Liver (tissue), 9 donors: ENCODE measurements around the gene VPS11. TPM values are rescaled to one million over a fixed set of nuclear protein-coding genes. Genes with fewer than 3 reads are reported as not detected.

Experiments
- DNase-seq: peaks from one replicate; pipeline ENCODE4 v3.0.0-alpha.2; 2017; ENCODE audit warnings: low spot score
- H3K27ac ChIP-seq, 2 donors: one replicate each; pipeline ENCODE4 v1.7.0; 2013; ENCODE audit warnings: inconsistent platforms in 2 of 2, low read length in 2 of 2, control low read depth in 1 of 2, low read depth in 1 of 2, mild to moderate bottlenecking in 1 of 2
- H3K27me3 ChIP-seq, 4 donors: one replicate each; pipeline versions ENCODE4 v1.6.1 to v1.7.0; 2013; ENCODE audit warnings: low read length in 3 of 4, inconsistent platforms in 1 of 4, mild to moderate bottlenecking in 1 of 4, moderate library complexity in 1 of 4; ENCODE audit not compliant: control insufficient read depth in 4 of 4, insufficient read depth in 4 of 4
- H3K36me3 ChIP-seq, 4 donors: one replicate each; pipeline versions ENCODE4 v1.6.1 to v1.7.0; 2013; ENCODE audit warnings: low read length in 3 of 4, mild to moderate bottlenecking in 3 of 4, low read depth in 1 of 4, moderate library complexity in 1 of 4; ENCODE audit not compliant: control insufficient read depth in 4 of 4, insufficient read depth in 3 of 4
- H3K4me1 ChIP-seq, 4 donors: one replicate each; pipeline versions ENCODE4 v1.6.1 to v1.7.0; 2013; ENCODE audit warnings: low read length in 3 of 4, mild to moderate bottlenecking in 3 of 4, moderate library complexity in 1 of 4; ENCODE audit not compliant: control insufficient read depth in 4 of 4, insufficient read depth in 4 of 4
- H3K4me3 ChIP-seq, 3 donors: one replicate each; pipeline versions ENCODE4 v1.6.1 to v1.7.0; 2013; ENCODE audit warnings: low read length in 3 of 3, control low read depth in 1 of 3, low read depth in 1 of 3, mild to moderate bottlenecking in 1 of 3
- H3K9ac ChIP-seq, 2 donors: one replicate each; pipeline ENCODE4 v1.7.0; 2013; ENCODE audit warnings: low read length in 2 of 2, mild to moderate bottlenecking in 2 of 2, moderate library complexity in 2 of 2, control low read depth in 1 of 2, low read depth in 1 of 2
- H3K9me3 ChIP-seq, 4 donors: one replicate each; pipeline versions ENCODE4 v1.6.1 to v1.7.0; 2013; ENCODE audit warnings: low read length in 3 of 4; ENCODE audit not compliant: control insufficient read depth in 4 of 4
- ATF3 ChIP-seq: IDR thresholded peaks from 2 replicates; pipeline ENCODE4 v1.6.1; 2016; ENCODE audit warnings: antibody characterized with exemption
- EGR1 ChIP-seq, 2 donors: IDR thresholded peaks; 2 replicates each; pipeline ENCODE4 v1.6.1; 2016 to 2018; ENCODE audit warnings: antibody characterized with exemption in 2 of 2, low read depth in 2 of 2
- FOXA1 ChIP-seq: IDR thresholded peaks from 2 replicates; pipeline ENCODE4 v1.6.1; 2016; ENCODE audit warnings: antibody characterized with exemption
- FOXA2 ChIP-seq: IDR thresholded peaks from 2 replicates; pipeline ENCODE4 v1.6.1; 2016; ENCODE audit warnings: antibody characterized with exemption
- GABPA ChIP-seq, 2 donors: IDR thresholded peaks in 1 of 2; conservative IDR thresholded peaks in 1 of 2; 2 replicates each; pipeline ENCODE4 v1.6.1; 2016; ENCODE audit warnings: antibody characterized with exemption in 2 of 2, mild to moderate bottlenecking in 1 of 2, moderate library complexity in 1 of 2
- HNF4A ChIP-seq, 2 donors: conservative IDR thresholded peaks; 2 replicates each; pipeline ENCODE4 v1.6.1; 2016; ENCODE audit warnings: antibody characterized with exemption in 2 of 2, mild to moderate bottlenecking in 2 of 2
- HNF4G ChIP-seq: IDR thresholded peaks from 2 replicates; pipeline ENCODE4 v1.6.1; 2016; ENCODE audit warnings: antibody characterized with exemption
- JUND ChIP-seq, 2 donors: IDR thresholded peaks; 2 replicates each; pipeline ENCODE4 v1.6.1; 2016; ENCODE audit warnings: antibody characterized with exemption in 2 of 2
- MAX ChIP-seq: IDR thresholded peaks from 2 replicates; pipeline ENCODE4 v1.6.1; 2016; ENCODE audit warnings: antibody characterized with exemption
- NR2F2 ChIP-seq: IDR thresholded peaks from 2 replicates; pipeline ENCODE4 v1.6.1; 2016; ENCODE audit warnings: antibody characterized with exemption
- RAD21 ChIP-seq, 2 donors: IDR thresholded peaks; 2 replicates each; pipeline ENCODE4 v1.6.1; 2016; ENCODE audit warnings: antibody characterized with exemption in 2 of 2, mild to moderate bottlenecking in 2 of 2
- REST ChIP-seq: IDR thresholded peaks from 2 replicates; pipeline ENCODE4 v1.6.1; 2016; ENCODE audit warnings: antibody characterized with exemption, mild to moderate bottlenecking
- RXRA ChIP-seq, 2 donors: IDR thresholded peaks; 2 replicates each; pipeline ENCODE4 v1.6.1; 2017 to 2018; ENCODE audit warnings: antibody characterized with exemption in 2 of 2, mild to moderate bottlenecking in 1 of 2
- SP1 ChIP-seq: IDR thresholded peaks from 2 replicates; pipeline ENCODE4 v1.6.1; 2018; ENCODE audit warnings: antibody characterized with exemption, mild to moderate bottlenecking
- TAF1 ChIP-seq: conservative IDR thresholded peaks from 2 replicates; pipeline ENCODE4 v1.6.1; 2016; ENCODE audit warnings: antibody characterized with exemption, mild to moderate bottlenecking
- YY1 ChIP-seq: IDR thresholded peaks from 2 replicates; pipeline ENCODE4 v1.6.1; 2016; ENCODE audit warnings: antibody characterized with exemption, mild to moderate bottlenecking
- WGBS: extraction: QIAGEN DNeasy Blood & Tissue Kit; methylation state at CpG from one replicate; pipeline ENCODE4 v1.1.7; 2013; 5-methylcytosine and 5-hydroxymethylcytosine counted together
- polyA plus RNA-seq, 2 donors: library from polyadenylated mRNA; stranded (reverse) in 1 of 2; unstranded in 1 of 2; fragments of 200-250 nt in 1 of 2; fragments of >200 nt in 1 of 2; fragmentation: Nextera tagmentation in 1 of 2; extraction: Ambion mirVana in 1 of 2; gene quantifications; one replicate each; pipeline versions ENCODE4 v1.2.1 to v1.2.3, GENCODE V29; 2013 to 2015
- total RNA-seq, 2 donors: library from RNA; depleted of rRNA; stranded (reverse); fragments of >200 nt; gene quantifications; one replicate each; pipeline ENCODE4 v1.2.3, GENCODE V29; 2014
- TF ChIP-seq, protein P1 (sequence below): fragments of 150-350 bp; IDR thresholded peaks from 2 replicates; pipeline ENCODE4 v1.5.1; 2017; ENCODE audit warnings: improper control_type of control experiment, low read depth, low read length; ENCODE audit not compliant: missing input control
- TF ChIP-seq, protein P2 (sequence below): IDR thresholded peaks from 2 replicates; pipeline ENCODE4 v1.6.1; 2016; ENCODE audit warnings: antibody characterized with exemption
- donor health status: healthy.
- donor health status: healthy.
- donor health status: healthy.
- donor health status: healthy.
- donor health status: healthy.

The VPS11 gene
- total and polyA plus RNA-seq, 4 donors = 7.2 to 17.4 (median 12.2) TPM

- Histone ChIP-seq H3K4me1 (peaks cover 9 to 56% (median 40%) of the 10 kb centered on the region in 4 donors), H3K9ac (peak overlapping the region; percentile 73 to 87), H3K36me3 (peaks cover 5 to 13% (median 7%) of the 10 kb centered on the region in 4 donors), H3K9me3 (no peaks in the 10 kb centered on the region), H3K27me3 (no peaks in the 10 kb centered on the region), H3K4me3 (peak overlapping the region; percentile 71 to 86 (median 85)), H3K27ac (peak overlapping the region; percentile 92 to 97)
- peak; percentile 25 for TF ChIP-seq YY1
- TF ChIP-seq NR2F2 = no peak
- no peak for TF ChIP-seq ATF3
- WGBS = 31% methylated on average over 1 of the region's 1 CpG
- DNase-seq = peak; percentile 72
These were observed 38.6 kb upstream of the VPS11 start for GRCh38 chr11:119029069-119029339.

GRCh38 chr11:119029340-119030028, 38.1 kb upstream of the VPS11 start:
- peaks cover 9 to 51% (median 35%) of the 10 kb centered on the region in 4 donors for H3K4me1 ChIP-seq
- 12% methylated on average over 10 of the region's 10 CpGs for WGBS
- peak; percentile 77 for DNase-seq
- H3K9me3 ChIP-seq = no peaks in the 10 kb centered on the region
- TF ChIP-seq FOXA2 (no peak), HNF4A (conservative IDR thresholded peaks at IDR 0.05) (peak; percentile 56 to 64), NR2F2 (peak; percentile 31), REST (peak; percentile 67), RAD21 (IDR thresholded peaks at IDR 0.05) (peak; percentile 27 to 49), JUND (IDR thresholded peaks at IDR 0.05) (peak in 1 of 2 donors; percentile 7), ATF3 (no peak), YY1 (peak; percentile 83), EGR1 (IDR thresholded peaks at IDR 0.05; ENCODE audit: low read depth in 2 of 2) (no peak), MAX (peak; percentile 26), GABPA (IDR thresholded peaks at IDR 0.05 in 1 of 2, conservative IDR thresholded peaks at IDR 0.05 in 1 of 2) (peak in 1 of 2 donors; percentile 39), RXRA (IDR thresholded peaks at IDR 0.05) (peak; percentile 55 to 67), FOXA1 (peak; percentile 12), HNF4G (no peak), TAF1 (peak; percentile 96), SP1 (peak; percentile 87)
- TF ChIP-seq, protein P1, sequence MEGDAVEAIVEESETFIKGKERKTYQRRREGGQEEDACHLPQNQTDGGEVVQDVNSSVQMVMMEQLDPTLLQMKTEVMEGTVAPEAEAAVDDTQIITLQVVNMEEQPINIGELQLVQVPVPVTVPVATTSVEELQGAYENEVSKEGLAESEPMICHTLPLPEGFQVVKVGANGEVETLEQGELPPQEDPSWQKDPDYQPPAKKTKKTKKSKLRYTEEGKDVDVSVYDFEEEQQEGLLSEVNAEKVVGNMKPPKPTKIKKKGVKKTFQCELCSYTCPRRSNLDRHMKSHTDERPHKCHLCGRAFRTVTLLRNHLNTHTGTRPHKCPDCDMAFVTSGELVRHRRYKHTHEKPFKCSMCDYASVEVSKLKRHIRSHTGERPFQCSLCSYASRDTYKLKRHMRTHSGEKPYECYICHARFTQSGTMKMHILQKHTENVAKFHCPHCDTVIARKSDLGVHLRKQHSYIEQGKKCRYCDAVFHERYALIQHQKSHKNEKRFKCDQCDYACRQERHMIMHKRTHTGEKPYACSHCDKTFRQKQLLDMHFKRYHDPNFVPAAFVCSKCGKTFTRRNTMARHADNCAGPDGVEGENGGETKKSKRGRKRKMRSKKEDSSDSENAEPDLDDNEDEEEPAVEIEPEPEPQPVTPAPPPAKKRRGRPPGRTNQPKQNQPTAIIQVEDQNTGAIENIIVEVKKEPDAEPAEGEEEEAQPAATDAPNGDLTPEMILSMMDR = no peak
- TF ChIP-seq, protein P2, sequence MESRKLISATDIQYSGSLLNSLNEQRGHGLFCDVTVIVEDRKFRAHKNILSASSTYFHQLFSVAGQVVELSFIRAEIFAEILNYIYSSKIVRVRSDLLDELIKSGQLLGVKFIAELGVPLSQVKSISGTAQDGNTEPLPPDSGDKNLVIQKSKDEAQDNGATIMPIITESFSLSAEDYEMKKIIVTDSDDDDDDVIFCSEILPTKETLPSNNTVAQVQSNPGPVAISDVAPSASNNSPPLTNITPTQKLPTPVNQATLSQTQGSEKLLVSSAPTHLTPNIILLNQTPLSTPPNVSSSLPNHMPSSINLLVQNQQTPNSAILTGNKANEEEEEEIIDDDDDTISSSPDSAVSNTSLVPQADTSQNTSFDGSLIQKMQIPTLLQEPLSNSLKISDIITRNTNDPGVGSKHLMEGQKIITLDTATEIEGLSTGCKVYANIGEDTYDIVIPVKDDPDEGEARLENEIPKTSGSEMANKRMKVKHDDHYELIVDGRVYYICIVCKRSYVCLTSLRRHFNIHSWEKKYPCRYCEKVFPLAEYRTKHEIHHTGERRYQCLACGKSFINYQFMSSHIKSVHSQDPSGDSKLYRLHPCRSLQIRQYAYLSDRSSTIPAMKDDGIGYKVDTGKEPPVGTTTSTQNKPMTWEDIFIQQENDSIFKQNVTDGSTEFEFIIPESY = peak; percentile 17
- peak overlapping the region; percentile 71 to 86 (median 85) for H3K4me3 ChIP-seq
- peak overlapping the region; percentile 92 to 97 for H3K27ac ChIP-seq
- peaks cover 2 to 10% (median 4%) of the 10 kb centered on the region in 4 donors for H3K36me3 ChIP-seq
- no peaks in the 10 kb centered on the region for H3K27me3 ChIP-seq
- peak overlapping the region; percentile 77 to 87 for H3K9ac ChIP-seq
